SK-N-SH (cell line): ENCODE results near the gene ZNF692. TPM values are rescaled to one million over a fixed set of nuclear protein-coding genes. Genes with fewer than 3 reads are reported as not detected.

Source experiments
- CTCF ChIA-PET: fragments of 300-600, 350-600 bp; formaldehyde crosslinking; extraction: SDS; loops from one replicate; lab custom pipeline; 2021; lab: Yijun Ruan, JAX
- POLR2A ChIA-PET: fragments of 350-600 bp; sonication (Branson Sonifier 250); formaldehyde crosslinking; extraction: SDS; loops from one replicate; lab custom pipeline; 2020; ENCODE audit warnings: antibody characterized with exemption, inconsistent platforms; lab: Yijun Ruan, JAX
- DNase-seq: peaks from one replicate; pipeline ENCODE4 v3.0.0; 2012
- H2AFZ ChIP-seq: fragments of 200-600 bp; sonication (generic); 2 replicates; pipeline ENCODE4 v1.8.1; 2016; ENCODE audit warnings: antibody characterized with exemption, mild to moderate bottlenecking, low read depth
- H3F3A ChIP-seq: fragments of 200-600 bp; sonication (generic); replicated peaks from 2 replicates; pipeline ENCODE3; 2016; ENCODE audit warnings: antibody characterized with exemption, mild to moderate bottlenecking; ENCODE audit not compliant: insufficient read depth
- H3K27ac ChIP-seq, 2 experiments: fragments of 200-500 bp in 1 of 2; fragments of 200-600 bp in 1 of 2; sonication (Bioruptor generic) in 1 of 2; sonication (generic), shearing (Covaris generic) in 1 of 2; 2 replicates each; pipeline versions ENCODE4 v1.5.1 to v1.6.1; 2014 to 2016; ENCODE audit warnings: low read depth in 2 of 2, inconsistent platforms in 1 of 2, low read length in 1 of 2, mild to moderate bottlenecking in 1 of 2, mixed read lengths in 1 of 2
- H3K27me3 ChIP-seq: fragments of 200-600 bp; sonication (generic), shearing (Covaris generic); 2 replicates; pipeline ENCODE4 v1.6.1; 2016; ENCODE audit warnings: mixed run types; ENCODE audit not compliant: insufficient read depth
- H3K36me3 ChIP-seq, 2 experiments: fragments of 200-500 bp in 1 of 2; fragments of 200-600 bp in 1 of 2; sonication (Bioruptor generic) in 1 of 2; sonication (generic) in 1 of 2; replicated peaks in 1 of 2; 2 replicates each; pipeline versions ENCODE3 to v1.5.1; 2014 to 2016; ENCODE audit warnings: low read length in 1 of 2, mild to moderate bottlenecking in 1 of 2; ENCODE audit not compliant: insufficient read depth in 2 of 2, control insufficient read depth in 1 of 2
- H3K4me1 ChIP-seq, 2 experiments: fragments of 200-500 bp in 1 of 2; fragments of 200-600 bp in 1 of 2; sonication (Bioruptor generic) in 1 of 2; sonication (generic), shearing (Covaris generic) in 1 of 2; 2 replicates each; pipeline versions ENCODE4 v1.5.1 to v1.6.1; 2014 to 2016; ENCODE audit warnings: low read depth in 1 of 2, low read length in 1 of 2, mixed run types in 1 of 2; ENCODE audit not compliant: insufficient read depth in 2 of 2, control insufficient read depth in 1 of 2
- H3K4me2 ChIP-seq: fragments of 200-600 bp; sonication (generic), shearing (Covaris generic); 2 replicates; pipeline ENCODE4 v1.6.1; 2017; ENCODE audit warnings: mixed run types
- H3K4me3 ChIP-seq, 2 experiments: fragments of 200-500 bp in 1 of 2; fragments of 200-600 bp in 1 of 2; sonication (Bioruptor generic) in 1 of 2; sonication (generic), shearing (Covaris generic) in 1 of 2; 2 replicates each; pipeline versions ENCODE4 v1.5.1 to v1.8.1; 2014 to 2016; ENCODE audit warnings: low read depth in 2 of 2, inconsistent platforms in 1 of 2, low read length in 1 of 2, mild to moderate bottlenecking in 1 of 2, mixed read lengths in 1 of 2, moderate library complexity in 1 of 2
- H3K79me2 ChIP-seq: fragments of 200-600 bp; sonication (generic); 2 replicates; pipeline ENCODE4 v1.8.1; 2017; ENCODE audit warnings: mild to moderate bottlenecking; ENCODE audit not compliant: insufficient read depth
- H3K9ac ChIP-seq: fragments of 200-600 bp; sonication (generic); 2 replicates; pipeline ENCODE4 v1.6.1; 2017; ENCODE audit warnings: mixed run types
- H3K9me2 ChIP-seq: fragments of 200-600 bp; sonication (generic); 2 replicates; pipeline ENCODE4 v1.6.1; 2017; ENCODE audit warnings: mixed run types
- H3K9me3 ChIP-seq: fragments of 200-600 bp; sonication (generic); 2 replicates; pipeline ENCODE4 v1.6.1; 2017; ENCODE audit warnings: mixed run types, mild to moderate bottlenecking, moderate library complexity
- H4K20me1 ChIP-seq: fragments of 200-600 bp; sonication (generic); 2 replicates; pipeline ENCODE4 v1.6.1; 2017; ENCODE audit warnings: mild to moderate bottlenecking, mixed run types; ENCODE audit not compliant: insufficient read depth
- CHD2 ChIP-seq: fragments of 150-350 bp; IDR thresholded peaks from 2 replicates; pipeline ENCODE4 v1.6.1; 2018; ENCODE audit warnings: low read length; ENCODE audit not compliant: partially characterized antibody
- CTCF ChIP-seq: fragments of 200-600 bp; sonication (generic); IDR thresholded peaks from 2 replicates; pipeline ENCODE4 v1.6.1; 2017; ENCODE audit warnings: antibody characterized with exemption, mild to moderate bottlenecking, moderate library complexity
- EP300 ChIP-seq, 2 experiments: IDR thresholded peaks; 2 replicates each; pipeline versions ENCODE4 v1.4.0 to v1.6.1; 2012; ENCODE audit warnings: borderline replicate concordance in 1 of 2, low read depth in 1 of 2, low read length in 1 of 2
- EZH2phosphoT487 ChIP-seq: fragments of 200-600 bp; sonication (generic); IDR thresholded peaks from 2 replicates; pipeline ENCODE4 v1.6.1; 2017; ENCODE audit warnings: low read depth, mixed run types, mild to moderate bottlenecking, antibody characterized with exemption, moderate library complexity, borderline replicate concordance
- FOSL2 ChIP-seq: IDR thresholded peaks from 2 replicates; pipeline ENCODE4 v1.4.0; 2012; ENCODE audit warnings: low read depth, mild to moderate bottlenecking, moderate library complexity, borderline replicate concordance
- FOXM1 ChIP-seq: IDR thresholded peaks from 2 replicates; pipeline ENCODE4 v1.4.0; 2012; ENCODE audit warnings: low read depth, mild to moderate bottlenecking
- JUND ChIP-seq: IDR thresholded peaks from 2 replicates; pipeline ENCODE4 v1.4.0; 2012
- NFIC ChIP-seq: IDR thresholded peaks from 2 replicates; pipeline ENCODE4 v1.4.0; 2012; ENCODE audit warnings: borderline replicate concordance
- POLR2AphosphoS5 ChIP-seq: IDR thresholded peaks from 2 replicates; pipeline ENCODE4 v1.6.1; 2012; ENCODE audit warnings: low read depth, low read length
- REST ChIP-seq: IDR thresholded peaks from 2 replicates; pipeline ENCODE4 v1.6.1; 2012; ENCODE audit warnings: mild to moderate bottlenecking, low read depth, low read length, moderate library complexity
- RFX5 ChIP-seq: IDR thresholded peaks from 2 replicates; pipeline ENCODE4 v1.6.1; 2012; ENCODE audit warnings: mild to moderate bottlenecking, improper control_type of control experiment, low read length
- RXRA ChIP-seq: IDR thresholded peaks from 2 replicates; pipeline ENCODE4 v1.4.0; 2012; ENCODE audit warnings: low read depth, mild to moderate bottlenecking, borderline replicate concordance
- TAF1 ChIP-seq: IDR thresholded peaks from 2 replicates; pipeline ENCODE4 v1.6.1; 2012; ENCODE audit warnings: low read depth, mild to moderate bottlenecking, low read length, moderate library complexity, borderline replicate concordance
- USF1 ChIP-seq: IDR thresholded peaks from 2 replicates; pipeline ENCODE4 v1.4.0; 2012; ENCODE audit warnings: low read depth, borderline replicate concordance
- USF2 ChIP-seq: fragments of 150-350 bp; IDR thresholded peaks from 2 replicates; pipeline ENCODE4 v1.6.1; 2017; ENCODE audit warnings: antibody characterized with exemption, low read length, low read depth, borderline replicate concordance
- WGBS: methylation state at CpG from one replicate; pipeline ENCODE4 v1.1.6; 2017; ENCODE audit warnings: low lambda C conversion rate; 5-methylcytosine and 5-hydroxymethylcytosine counted together
- polyA plus RNA-seq, 3 experiments: library from polyadenylated mRNA; depleted of rRNA; stranded (reverse); fragments of >200 nt; gene quantifications; 2 replicates each; pipeline ENCODE4 v1.2.3, GENCODE V29; 2012

ZNF692 gene
- polyA plus RNA-seq, 1 of the 3 experiments (the other 2 are of a cell fraction), result 47.0 TPM

GRCh38 chr1:248906009-248906752 is 47.3 kb upstream of the ZNF692 start, which contains the start of gene PGBD2 (continued):
- peak; percentile 38; the same call in 1 of the 2 replicates for TF ChIP-seq REST
- TF ChIP-seq TAF1, result peak; percentile 68
- no peak for TF ChIP-seq EZH2phosphoT487
- TF ChIP-seq RXRA, result no peak
- peak; percentile 67; the same call in 1 of the 2 replicates for TF ChIP-seq POLR2AphosphoS5
- no peak for TF ChIP-seq FOSL2
- no peak for TF ChIP-seq USF2
- TF ChIP-seq EP300 (IDR thresholded peaks at IDR 0.05; ENCODE audit: borderline replicate concordance in 1 of 2, low read depth in 1 of 2, low read length in 1 of 2), result no peak
- no peak for TF ChIP-seq USF1

- H3K4me3 ChIP-seq, result peak overlapping the region; percentile 67 to 85
- peaks cover 0 to 10% of the 10 kb centered on the region in 2 experiments; a peak in 1 of 4 replicates for H3K4me1 ChIP-seq
- peak overlapping the region; percentile 82 for H2AFZ ChIP-seq
- ChIA-PET CTCF (interaction anchor here (0.6 to 1.3 kb wide), 4 partner anchors 22 to 68 kb away, joined by 3 to 6 read pairs (median 4); partner anchors contain the start of gene ZNF672), POLR2A (interaction anchor here (0.9 to 1.9 kb wide), 2 partner anchors 43 to 79 kb away, joined by 3 to 6 read pairs; no protein-coding TSS in a partner anchor)
- DNase-seq, result no peak
- 39% methylated on average over 4 of the region's 4 CpGs for WGBS
- peak overlapping the region; percentile 85 to 91 for H3K27ac ChIP-seq
- peaks cover 15% of the 10 kb centered on the region; the same call in 1 of the 2 replicates for H3K79me2 ChIP-seq
- peak overlapping the region; percentile 76 for H3K4me2 ChIP-seq
- no peaks in the 10 kb centered on the region for H3K9me3 ChIP-seq
- H4K20me1 ChIP-seq, result no peaks in the 10 kb centered on the region
- H3F3A ChIP-seq, result no peaks in the 10 kb centered on the region
- no peaks in the 10 kb centered on the region for H3K9me2 ChIP-seq
- peak overlapping the region; percentile 73; the same call in 1 of the 2 replicates for H3K9ac ChIP-seq
- H3K27me3 ChIP-seq, result no peaks in the 10 kb centered on the region
- H3K36me3 ChIP-seq, result no peaks in the 10 kb centered on the region
- no peak for TF ChIP-seq CTCF
- no peak for TF ChIP-seq NFIC
- no peak for TF ChIP-seq EP300 (IDR thresholded peaks at IDR 0.05; ENCODE audit: borderline replicate concordance in 1 of 2, low read depth in 1 of 2, low read length in 1 of 2)
- TF ChIP-seq FOXM1, result no peak
- no peak for TF ChIP-seq CHD2
- no peak for TF ChIP-seq TAF1
- TF ChIP-seq USF1, result no peak
- TF ChIP-seq REST, result no peak
- TF ChIP-seq JUND, result no peak
- TF ChIP-seq RFX5, result no peak
Observed at GRCh38 chr1:248905662-248906008, 46.8 kb upstream of the ZNF692 start.
